ENCODE measurements around the gene FEM1A. TPM values are rescaled to one million over a fixed set of nuclear protein-coding genes. Genes with fewer than 3 reads are reported as not detected.
"Not testable (repeated sequence)": the region's sequence is repeated elsewhere in the genome, so short reads cannot be mapped to it uniquely, and the experiment has no call there.

The FEM1A gene
- total RNA-seq, 8 experiments from 2014 or later = 1.6 to 5.3 (median 2.9) TPM

- 20 to 93% (median 68%) methylated on average over 1 to 5 of the region's 6 CpGs; no CpG with 5 or more reads in 3 of the 10 experiments for WGBS, 10 experiments
- in situ Hi-C loops (cut with MboI; ENCODE audit: low pct_unique_long_range_greater_than_20kb in 2 of 9, low sequenced_read_pairs in 9 of 9, unreplicated experiment in 9 of 9) = loop anchor here in 5 of 9 experiments (10.0 kb wide), 1 partner anchor 46 kb away; no protein-coding TSS in a partner anchor
- Histone ChIP-seq H3K27ac (no peak overlapping the region), H3K4me3 (no peak overlapping the region), H3K4me1 (replicated peaks in 1 of 2) (peaks cover 9% of the 10 kb centered on the region in 2 donors)
- no peak for ATAC-seq (replicated peaks in 6 of 8)
Observed at GRCh38 chr19:4780860-4781259, 10.7 kb upstream of the FEM1A start.

DNA sequence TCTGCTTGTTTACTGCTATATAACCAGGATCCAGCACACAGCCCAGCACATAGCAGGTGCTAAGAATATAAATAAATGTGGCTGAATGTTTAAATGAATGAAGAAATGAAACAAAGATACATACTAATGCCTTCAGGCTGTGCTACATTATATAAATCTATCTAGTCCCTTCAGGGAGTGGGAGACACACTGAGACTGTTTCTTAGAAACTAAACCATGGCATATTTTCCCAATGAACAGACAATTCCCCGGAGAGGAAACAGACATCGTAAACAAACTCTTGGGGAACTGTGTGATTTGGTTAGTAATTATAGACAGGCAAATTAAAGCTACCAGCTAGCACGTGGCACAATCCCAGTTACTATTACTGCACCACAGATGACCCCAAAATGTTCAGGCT, 9.7 kb upstream of the FEM1A start:
- ATAC-seq (replicated peaks in 6 of 8) = peak in 1 of 8 experiments; percentile 11
- in situ Hi-C loops (cut with MboI; ENCODE audit: low pct_unique_long_range_greater_than_20kb in 2 of 9, low sequenced_read_pairs in 9 of 9, unreplicated experiment in 9 of 9) = loop anchor here in 5 of 9 experiments (10.0 kb wide), 1 partner anchor 47 kb away; no protein-coding TSS in a partner anchor
- Histone ChIP-seq H3K4me3 (no peak overlapping the region), H3K4me1 (replicated peaks in 1 of 2) (peaks cover 3 to 4% of the 10 kb centered on the region in 2 donors), H3K27ac (no peak overlapping the region)
- WGBS, 10 experiments = 0 to 54% (median 24%) methylated on average over 1 to 3 of the region's 3 CpGs; no CpG with 5 or more reads in 3 of the 10 experiments

DNA sequence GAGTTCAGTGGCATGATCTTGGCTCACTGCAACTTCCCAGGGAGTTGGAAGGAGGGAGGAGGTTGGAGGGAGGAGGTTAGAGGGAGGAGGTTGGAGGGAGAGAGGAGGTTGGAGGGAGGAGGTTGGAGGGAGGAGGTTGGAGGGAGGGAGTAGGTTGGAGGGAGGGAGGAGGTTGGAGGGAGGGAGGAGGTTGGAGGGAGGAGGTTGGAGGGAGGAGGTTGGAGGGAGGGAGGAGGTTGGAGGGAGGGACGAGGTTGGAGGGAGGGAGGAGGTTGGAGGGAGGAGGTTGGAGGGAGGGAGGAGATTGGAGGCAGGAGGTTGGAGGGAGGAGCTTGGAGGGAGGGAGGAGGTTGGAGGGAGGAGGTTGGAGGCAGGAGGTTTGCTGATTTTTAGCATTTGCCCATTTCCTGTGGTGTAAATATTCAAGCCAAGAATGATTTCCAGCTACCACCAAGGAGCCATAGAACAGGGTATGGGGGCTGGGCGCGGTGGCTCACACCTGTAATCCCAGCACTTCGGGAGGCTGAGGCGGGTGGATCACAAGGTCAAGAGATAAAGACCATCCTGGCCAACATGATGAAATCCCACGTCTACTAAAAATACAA, 5.0 kb upstream of the FEM1A start:
- 65 to 90% (median 80%) methylated on average over 1 to 5 of the region's 6 CpGs; no CpG with 5 or more reads in 7 of the 10 experiments for WGBS, 10 experiments
- ATAC-seq (replicated peaks in 6 of 8); H3K4me1 ChIP-seq (replicated peaks in 1 of 2); H3K4me3 ChIP-seq; H3K27ac ChIP-seq: not testable (repeated sequence)
- in situ Hi-C loops (cut with MboI; ENCODE audit: low pct_unique_long_range_greater_than_20kb in 2 of 9, low sequenced_read_pairs in 9 of 9, unreplicated experiment in 9 of 9) = loop anchor here in 5 of 9 experiments (10.0 kb wide), 1 partner anchor 52 kb away; no protein-coding TSS in a partner anchor

DNA sequence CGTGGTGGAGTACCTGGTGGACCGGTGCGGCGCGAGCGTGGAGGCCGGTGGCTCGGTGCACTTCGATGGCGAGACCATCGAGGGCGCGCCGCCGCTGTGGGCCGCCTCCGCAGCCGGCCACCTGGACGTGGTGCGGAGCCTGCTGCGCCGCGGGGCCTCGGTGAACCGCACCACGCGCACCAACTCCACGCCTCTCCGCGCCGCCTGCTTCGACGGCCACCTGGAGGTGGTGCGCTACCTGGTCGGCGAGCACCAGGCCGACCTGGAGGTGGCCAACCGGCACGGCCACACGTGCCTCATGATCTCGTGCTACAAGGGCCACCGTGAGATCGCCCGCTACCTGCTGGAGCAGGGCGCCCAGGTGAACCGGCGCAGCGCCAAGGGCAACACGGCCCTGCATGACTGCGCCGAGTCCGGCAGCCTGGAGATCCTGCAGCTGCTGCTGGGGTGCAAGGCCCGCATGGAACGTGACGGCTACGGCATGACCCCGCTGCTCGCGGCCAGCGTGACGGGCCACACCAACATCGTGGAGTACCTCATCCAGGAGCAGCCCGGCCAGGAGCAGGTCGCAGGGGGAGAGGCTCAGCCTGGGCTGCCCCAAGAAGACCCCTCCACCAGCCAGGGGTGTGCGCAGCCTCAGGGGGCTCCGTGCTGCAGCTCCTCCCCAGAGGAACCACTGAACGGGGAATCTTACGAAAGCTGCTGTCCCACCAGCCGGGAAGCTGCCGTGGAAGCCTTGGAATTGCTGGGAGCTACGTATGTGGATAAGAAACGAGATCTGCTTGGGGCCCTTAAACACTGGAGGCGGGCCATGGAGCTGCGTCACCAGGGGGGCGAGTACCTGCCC, 708 bp downstream of the FEM1A start:
- 0 to 27% (median 0%) methylated on average over 2 to 3 of the region's 75 CpGs; no CpG with 5 or more reads in 7 of the 10 experiments for WGBS, 10 experiments
- H3K27ac ChIP-seq = peak overlapping the region; percentile 86 to 98
- not testable (repeated sequence) for ATAC-seq (replicated peaks in 6 of 8); H3K4me1 ChIP-seq (replicated peaks in 1 of 2)
- H3K4me3 ChIP-seq = peak overlapping the region; percentile 67 to 94 (median 77)
- in situ Hi-C loops (cut with MboI; ENCODE audit: low pct_unique_long_range_greater_than_20kb in 2 of 9, low sequenced_read_pairs in 9 of 9, unreplicated experiment in 9 of 9) = loop anchor here in 2 of 9 experiments (10.0 kb wide), 1 partner anchor 57 kb away; no protein-coding TSS in a partner anchor

DNA sequence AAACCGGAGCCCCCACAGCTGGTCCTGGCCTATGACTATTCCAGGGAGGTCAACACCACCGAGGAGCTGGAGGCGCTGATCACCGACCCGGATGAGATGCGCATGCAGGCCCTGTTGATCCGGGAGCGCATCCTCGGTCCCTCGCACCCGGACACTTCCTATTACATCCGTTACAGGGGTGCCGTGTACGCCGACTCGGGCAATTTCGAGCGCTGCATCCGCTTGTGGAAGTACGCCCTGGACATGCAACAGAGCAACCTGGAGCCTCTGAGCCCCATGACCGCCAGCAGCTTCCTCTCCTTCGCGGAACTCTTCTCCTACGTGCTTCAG, 1.3 kb downstream of the FEM1A start:
- H3K4me3 ChIP-seq = peak overlapping the region; percentile 67 to 94 (median 77)
- H3K27ac ChIP-seq; H3K4me1 ChIP-seq (replicated peaks in 1 of 2); ATAC-seq (replicated peaks in 6 of 8): not testable (repeated sequence)
- 82 to 100% (median 93%) methylated on average over 1 to 18 of the region's 24 CpGs; no CpG with 5 or more reads in 5 of the 10 experiments for WGBS, 10 experiments
- in situ Hi-C loops (cut with MboI; ENCODE audit: low pct_unique_long_range_greater_than_20kb in 2 of 9, low sequenced_read_pairs in 9 of 9, unreplicated experiment in 9 of 9) = loop anchor here in 2 of 9 experiments (10.0 kb wide), 1 partner anchor 58 kb away; no protein-coding TSS in a partner anchor

GRCh38 chr19:4793278-4793677, 1.7 kb downstream of the FEM1A start:
- not testable (repeated sequence) for ATAC-seq (replicated peaks in 6 of 8); H3K4me3 ChIP-seq; H3K27ac ChIP-seq; H3K4me1 ChIP-seq (replicated peaks in 1 of 2)
- in situ Hi-C loops (cut with MboI; ENCODE audit: low pct_unique_long_range_greater_than_20kb in 2 of 9, low sequenced_read_pairs in 9 of 9, unreplicated experiment in 9 of 9) = loop anchor here in 2 of 9 experiments (10.0 kb wide), 1 partner anchor 58 kb away; no protein-coding TSS in a partner anchor
- 90 to 100% methylated on average over 1 to 2 of the region's 19 CpGs; no CpG with 5 or more reads in 8 of the 10 experiments for WGBS, 10 experiments

DNA sequence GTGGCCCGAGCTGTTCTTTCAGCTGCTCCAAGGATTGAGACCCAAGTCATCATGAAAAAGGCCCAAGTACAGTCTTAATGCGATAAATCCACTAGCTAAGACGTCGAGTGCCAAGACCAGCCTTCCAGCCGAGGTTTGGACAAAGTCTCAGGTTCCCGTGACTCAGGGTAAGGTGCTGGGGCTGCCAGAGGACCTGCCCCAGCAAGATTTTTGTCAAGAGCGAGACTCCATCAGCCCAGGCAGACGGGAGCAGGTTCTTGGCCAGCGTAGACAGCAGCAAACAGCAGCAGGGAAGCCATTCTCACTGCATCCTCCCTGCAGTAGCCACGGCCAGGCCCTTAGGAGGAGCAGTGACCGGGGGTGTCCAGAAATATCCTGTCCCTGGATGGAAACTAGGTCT, 3.4 kb downstream of the FEM1A start:
- WGBS, 10 experiments = 90 to 100% (median 98%) methylated on average over 1 to 9 of the region's 11 CpGs; no CpG with 5 or more reads in 4 of the 10 experiments
- Histone ChIP-seq H3K4me1 (replicated peaks in 1 of 2) (peaks cover 6 to 8% of the 10 kb centered on the region in 2 donors), H3K4me3 (no peak overlapping the region), H3K27ac (no peak overlapping the region)
- in situ Hi-C loops (cut with MboI; ENCODE audit: low pct_unique_long_range_greater_than_20kb in 2 of 9, low sequenced_read_pairs in 9 of 9, unreplicated experiment in 9 of 9) = loop anchor here in 2 of 9 experiments (10.0 kb wide), 1 partner anchor 60 kb away; no protein-coding TSS in a partner anchor
- ATAC-seq (replicated peaks in 6 of 8) = no peak

- no peak overlapping the region for H3K27ac ChIP-seq
- no peak for ATAC-seq (replicated peaks in 6 of 8)
- no peak overlapping the region for H3K4me3 ChIP-seq
- peaks cover 6 to 8% of the 10 kb centered on the region in 2 donors for H3K4me1 ChIP-seq (replicated peaks in 1 of 2)
- WGBS, 10 experiments = 50 to 100% (median 84%) methylated on average over 2 to 9 of the region's 9 CpGs; no CpG with 5 or more reads in 2 of the 10 experiments
- in situ Hi-C loops (cut with MboI; ENCODE audit: low pct_unique_long_range_greater_than_20kb in 2 of 9, low sequenced_read_pairs in 9 of 9, unreplicated experiment in 9 of 9) = loop anchor here in 2 of 9 experiments (10.0 kb wide), 1 partner anchor 61 kb away; no protein-coding TSS in a partner anchor
Observed at GRCh38 chr19:4795400-4795799, 3.9 kb downstream of the FEM1A start.

- Histone ChIP-seq H3K27ac (no peak overlapping the region), H3K4me1 (replicated peaks in 1 of 2) (no peaks in the 10 kb centered on the region), H3K4me3 (no peak overlapping the region)
- ATAC-seq (replicated peaks in 6 of 8) = no peak
- in situ Hi-C loops (cut with MboI; ENCODE audit: low pct_unique_long_range_greater_than_20kb in 2 of 9, low sequenced_read_pairs in 9 of 9, unreplicated experiment in 9 of 9) = loop anchor here in 3 of 9 experiments (10.0 to 25.0 kb wide), 3 partner anchors 66 to 237 kb away; no protein-coding TSS in a partner anchor
- WGBS, 10 experiments = 85 to 100% (median 98%) methylated on average over 1 to 6 of the region's 23 CpGs; no CpG with 5 or more reads in 7 of the 10 experiments
Observed at GRCh38 chr19:4800591-4801081, 9.1 kb downstream of the FEM1A start.

GRCh38 chr19:4801085-4801619, 9.6 kb downstream of the FEM1A start:
- ATAC-seq (replicated peaks in 6 of 8) = no peak
- WGBS, 10 experiments = 40 to 100% (median 95%) methylated on average over 2 of the region's 3 CpGs; no CpG with 5 or more reads in 4 of the 10 experiments
- in situ Hi-C loops (cut with MboI; ENCODE audit: low pct_unique_long_range_greater_than_20kb in 2 of 9, low sequenced_read_pairs in 9 of 9, unreplicated experiment in 9 of 9) = loop anchor here in 3 of 9 experiments (10.0 to 25.0 kb wide), 3 partner anchors 66 to 236 kb away; no protein-coding TSS in a partner anchor

GRCh38 chr19:4802711-4803110, 11.2 kb downstream of the FEM1A start:
- 60 to 100% (median 80%) methylated on average over 1 to 4 of the region's 7 CpGs; no CpG with 5 or more reads in 4 of the 10 experiments for WGBS, 10 experiments
- H3K27ac ChIP-seq = no peak overlapping the region
- in situ Hi-C loops (cut with MboI; ENCODE audit: low pct_unique_long_range_greater_than_20kb in 2 of 9, low sequenced_read_pairs in 9 of 9, unreplicated experiment in 9 of 9) = loop anchor here in 3 of 9 experiments (10.0 to 25.0 kb wide), 3 partner anchors 68 to 235 kb away; no protein-coding TSS in a partner anchor
- no peak overlapping the region for H3K4me3 ChIP-seq
- no peaks in the 10 kb centered on the region for H3K4me1 ChIP-seq (replicated peaks in 1 of 2)
- no peak for ATAC-seq (replicated peaks in 6 of 8)

More at GRCh38 chr19:4801085-4801619, 9.6 kb downstream of the FEM1A start:
- no peaks in the 10 kb centered on the region for H3K4me1 ChIP-seq (replicated peaks in 1 of 2)
- H3K27ac ChIP-seq = no peak overlapping the region
- H3K4me3 ChIP-seq = no peak overlapping the region
